Retinal pigment epithelial cell (primary cell): Measurements from ENCODE around the gene SSH3.

Experiments used
- DNase-seq: peaks from one replicate; pipeline ENCODE4 v3.0.0-alpha.2; 2010; ENCODE audit warnings: low read depth
- H3K4me3 ChIP-seq: 2 replicates; pipeline ENCODE4 v1.5.1; 2011; ENCODE audit warnings: mild to moderate bottlenecking, low read length, control low read depth, moderate library complexity
- CTCF ChIP-seq: conservative IDR thresholded peaks from 2 replicates; pipeline ENCODE4 v1.5.1; 2011; ENCODE audit warnings: low read depth, low read length, control low read depth, inconsistent platforms

SSH3 gene

GRCh38 chr11:67307545-67308001, 4.2 kb downstream of the SSH3 start:
- H3K4me3 ChIP-seq = no peak overlapping the region
- no peak for TF ChIP-seq CTCF
- no peak for DNase-seq

- no peak overlapping the region for H3K4me3 ChIP-seq
Measured at GRCh38 chr11:67308031-67308866, 4.9 kb downstream of the SSH3 start.

GRCh38 chr11:67309166-67309565, 5.8 kb downstream of the SSH3 start:
- no peak for DNase-seq
- TF ChIP-seq CTCF = no peak
- H3K4me3 ChIP-seq = no peak overlapping the region

More at GRCh38 chr11:67308031-67308866, 4.9 kb downstream of the SSH3 start:
- no peak for TF ChIP-seq CTCF
- no peak for DNase-seq

- no peak overlapping the region for H3K4me3 ChIP-seq
- TF ChIP-seq CTCF = no peak
- no peak for DNase-seq
Measured at GRCh38 chr11:67309661-67310061, 6.3 kb downstream of the SSH3 start.

GRCh38 chr11:67310246-67311050, 7.1 kb downstream of the SSH3 start:
- no peak for TF ChIP-seq CTCF
- no peak overlapping the region for H3K4me3 ChIP-seq
- DNase-seq = no peak

- no peak for TF ChIP-seq CTCF
- no peak overlapping the region for H3K4me3 ChIP-seq
- no peak for DNase-seq
Measured at GRCh38 chr11:67311051-67311555, 7.8 kb downstream of the SSH3 start.
